H9 (cell line): Measurements from ENCODE around the gene SLC25A36. TPM values are rescaled to one million over a fixed set of nuclear protein-coding genes. Genes with fewer than 3 reads are reported as not detected.
A peak's percentile ranks its signal among the peaks of the same experiment; 100 is the strongest.
"Not testable (repeated sequence)": the region's sequence is repeated elsewhere in the genome, so short reads cannot be mapped to it uniquely, and the experiment has no call there.

Experiments
- DNase-seq: peaks from one replicate; pipeline ENCODE4 v3.0.0-alpha.2; 2017
- H2AFZ ChIP-seq: one replicate; pipeline ENCODE4 v1.6.1; 2013; ENCODE audit warnings: mild to moderate bottlenecking, low read length, control low read depth, moderate library complexity
- H2AK5ac ChIP-seq: 2 replicates; pipeline ENCODE4 v1.6.1; 2013; ENCODE audit warnings: low read length, control low read depth, mixed read lengths; ENCODE audit not compliant: insufficient read length
- H2BK120ac ChIP-seq: one replicate; pipeline ENCODE4 v1.6.1; 2013; ENCODE audit warnings: low read depth, mild to moderate bottlenecking, low read length, control low read depth, inconsistent platforms; ENCODE audit not compliant: poor library complexity, severe bottlenecking
- H2BK12ac ChIP-seq: 2 replicates; pipeline ENCODE4 v1.6.1; 2013; ENCODE audit warnings: low read length, control low read depth, mixed read lengths, low read depth; ENCODE audit not compliant: insufficient read length
- H2BK15ac ChIP-seq: 2 replicates; pipeline ENCODE4 v1.6.1; 2013; ENCODE audit warnings: low read depth, low read length, control low read depth
- H2BK20ac ChIP-seq: one replicate; pipeline ENCODE4 v1.6.1; 2013; ENCODE audit warnings: low read depth, mild to moderate bottlenecking, low read length, control low read depth, inconsistent platforms; ENCODE audit not compliant: poor library complexity, severe bottlenecking
- H2BK5ac ChIP-seq: 2 replicates; pipeline ENCODE4 v1.6.1; 2013; ENCODE audit warnings: low read length, control low read depth, mixed read lengths; ENCODE audit not compliant: insufficient read length
- H3K14ac ChIP-seq: 2 replicates; pipeline ENCODE4 v1.6.1; 2013; ENCODE audit warnings: low read length, control low read depth; ENCODE audit not compliant: insufficient read depth
- H3K18ac ChIP-seq: 2 replicates; pipeline ENCODE4 v1.6.1; 2013; ENCODE audit warnings: low read depth, mild to moderate bottlenecking, mixed read lengths, low read length, control low read depth; ENCODE audit not compliant: insufficient read length
- H3K23ac ChIP-seq: 2 replicates; pipeline ENCODE4 v1.6.1; 2013; ENCODE audit warnings: low read length, control low read depth, mixed read lengths, low read depth; ENCODE audit not compliant: insufficient read length
- H3K23me2 ChIP-seq: 2 replicates; pipeline ENCODE4 v1.6.1; 2013; ENCODE audit warnings: low read depth, mild to moderate bottlenecking, mixed read lengths, low read length, control low read depth; ENCODE audit not compliant: insufficient read length, poor library complexity, severe bottlenecking
- H3K27ac ChIP-seq: 2 replicates; pipeline ENCODE4 v1.5.1; 2013; ENCODE audit warnings: low read length, control low read depth, mixed read lengths, low read depth; ENCODE audit not compliant: insufficient read length
- H3K27me3 ChIP-seq: 2 replicates; pipeline ENCODE4 v1.6.1; 2013; ENCODE audit warnings: low read length, control low read depth, inconsistent platforms; ENCODE audit not compliant: insufficient read depth
- H3K4ac ChIP-seq: 2 replicates; pipeline ENCODE4 v1.6.1; 2013; ENCODE audit warnings: low read depth, mild to moderate bottlenecking, control low read depth, inconsistent platforms, low read length, moderate library complexity
- H3K4me1 ChIP-seq: 2 replicates; pipeline ENCODE4 v1.6.1; 2013; ENCODE audit warnings: low read length, control low read depth, inconsistent platforms; ENCODE audit not compliant: insufficient read depth
- H3K4me2 ChIP-seq: 2 replicates; pipeline ENCODE4 v1.6.1; 2013; ENCODE audit warnings: low read length, control low read depth, mixed read lengths; ENCODE audit not compliant: insufficient read length, insufficient read depth
- H3K56ac ChIP-seq: 2 replicates; pipeline ENCODE4 v1.6.1; 2013; ENCODE audit warnings: low read depth, mild to moderate bottlenecking, mixed read lengths, low read length, control low read depth; ENCODE audit not compliant: insufficient read length
- H3K79me1 ChIP-seq: 2 replicates; pipeline ENCODE4 v1.6.1; 2013; ENCODE audit warnings: low read depth, mild to moderate bottlenecking, moderate library complexity, low read length, control low read depth, inconsistent platforms; ENCODE audit not compliant: insufficient read depth, poor library complexity, severe bottlenecking
- H3K79me2 ChIP-seq: 2 replicates; pipeline ENCODE4 v1.6.1; 2013; ENCODE audit warnings: low read length, control low read depth, inconsistent platforms; ENCODE audit not compliant: insufficient read depth
- H3K9ac ChIP-seq: 2 replicates; pipeline ENCODE4 v1.6.1; 2013; ENCODE audit warnings: low read length, control low read depth, mixed read lengths; ENCODE audit not compliant: insufficient read length; ENCODE audit errors: extremely low read depth
- H3K9me3 ChIP-seq: one replicate; pipeline ENCODE4 v1.6.1; 2013; ENCODE audit warnings: low read depth, low read length, inconsistent platforms; ENCODE audit not compliant: control insufficient read depth
- H3T11ph ChIP-seq: one replicate; pipeline ENCODE4 v1.6.1; 2013; ENCODE audit warnings: mild to moderate bottlenecking, low read length, control low read depth, inconsistent platforms
- H4K20me1 ChIP-seq: one replicate; pipeline ENCODE4 v1.6.1; 2013; ENCODE audit not compliant: control insufficient read depth, insufficient read length, insufficient read depth
- H4K5ac ChIP-seq: 2 replicates; pipeline ENCODE4 v1.6.1; 2013; ENCODE audit warnings: low read depth, mild to moderate bottlenecking, mixed read lengths, low read length, control low read depth; ENCODE audit not compliant: insufficient read length
- H4K8ac ChIP-seq: replicated peaks from 2 replicates; pipeline ENCODE4 v1.6.1; 2013; ENCODE audit warnings: low read length, control low read depth, mixed read lengths, low read depth; ENCODE audit not compliant: insufficient read length
- H4K91ac ChIP-seq: 2 replicates; pipeline ENCODE4 v1.6.1; 2013; ENCODE audit warnings: low read depth, mild to moderate bottlenecking, moderate library complexity, mixed read lengths, low read length, control low read depth; ENCODE audit not compliant: insufficient read length
- H3K27ac Mint-ChIP-seq, 3 experiments: 2 replicates in 2 of 3; 3 replicates in 1 of 3; pipeline ENCODE4 v1.8.0; 2020 to 2021; ENCODE audit warnings: mixed read lengths in 3 of 3, mild to moderate bottlenecking in 1 of 3, moderate library complexity in 1 of 3
- H3K27me3 Mint-ChIP-seq: 2 replicates; pipeline ENCODE4 v1.8.0; 2021; ENCODE audit warnings: low read depth, mild to moderate bottlenecking, moderate library complexity, mixed read lengths
- H3K36me3 Mint-ChIP-seq, 3 experiments: 2 replicates in 2 of 3; 3 replicates in 1 of 3; pipeline ENCODE4 v1.8.0; 2020 to 2021; ENCODE audit warnings: low read depth in 3 of 3, mixed read lengths in 3 of 3; ENCODE audit not compliant: insufficient read depth in 1 of 3
- H3K4me1 Mint-ChIP-seq, 2 experiments: 2 replicates each; pipeline ENCODE4 v1.8.0; 2020; ENCODE audit warnings: mixed read lengths in 2 of 2
- H3K4me3 Mint-ChIP-seq, 2 experiments: 2 replicates in 1 of 2; 3 replicates in 1 of 2; pipeline ENCODE4 v1.8.0; 2020 to 2021; ENCODE audit warnings: mild to moderate bottlenecking in 2 of 2, mixed read lengths in 2 of 2, moderate library complexity in 1 of 2
- H3K9me3 Mint-ChIP-seq, 2 experiments: 2 replicates in 1 of 2; 3 replicates in 1 of 2; pipeline ENCODE4 v1.8.0; 2020; ENCODE audit warnings: mild to moderate bottlenecking in 2 of 2, mixed read lengths in 2 of 2, moderate library complexity in 1 of 2
- CTCF ChIP-seq: fragments of 200-600 bp; sonication (generic); conservative IDR thresholded peaks from 3 replicates; pipeline ENCODE4 v1.8.0; 2021; ENCODE audit warnings: antibody characterized with exemption, mild to moderate bottlenecking
- WGBS: extraction: QIAGEN DNeasy Blood & Tissue Kit; methylation state at CpG from one replicate; pipeline ENCODE4 v1.1.7; 2013; ENCODE audit warnings: missing lambda C conversion rate, low lambda C conversion rate, mixed read lengths; ENCODE audit not compliant: insufficient read length; ENCODE audit errors: extremely low coverage; 5-methylcytosine and 5-hydroxymethylcytosine counted together
- total RNA-seq: library from RNA; stranded (reverse); gene quantifications from 2 replicates; pipeline ENCODE4 v1.2.1, GENCODE V29; 2021

SLC25A36 gene
- total RNA-seq, 1 experiment from 2014 or later: 70.0 TPM

- Histone ChIP-seq H3K23ac (no peak overlapping the region), H3K9me3 (no peaks in the 10 kb centered on the region), H3K27ac (no peak overlapping the region), H2AFZ (no peak overlapping the region), H3K4me1 (no peaks in the 10 kb centered on the region), H4K5ac (no peak overlapping the region), H4K20me1 (no peaks in the 10 kb centered on the region), H3K14ac (no peak overlapping the region), H3K18ac (no peak overlapping the region), H3K27me3 (no peaks in the 10 kb centered on the region), H3K23me2 (no peaks in the 10 kb centered on the region), H3K4ac (no peak overlapping the region), H2BK5ac (no peak overlapping the region), H4K91ac (no peak overlapping the region), H3K4me2 (no peak overlapping the region), H2BK20ac (no peak overlapping the region), H2BK12ac (no peak overlapping the region), H4K8ac (no peak overlapping the region), H3K79me1 (no peaks in the 10 kb centered on the region), H3T11ph (no peak overlapping the region), H3K79me2 (no peaks in the 10 kb centered on the region), H3K9ac (no peak overlapping the region), H2BK15ac (no peak overlapping the region), H3K56ac (no peak overlapping the region), H2BK120ac (no peak overlapping the region), H2AK5ac (no peak overlapping the region)
- H3K36me3 Mint-ChIP-seq: peaks cover 4 to 15% (median 14%) of the 10 kb centered on the region in 3 experiments; a peak in 6 of 7 replicates
- H3K27ac Mint-ChIP-seq: peak overlapping the region in 1 of 3 experiments; percentile 70; a peak in 1 of 7 replicates
- no peaks in the 10 kb centered on the region for H3K4me1 Mint-ChIP-seq
- H3K9me3 Mint-ChIP-seq: no peaks in the 10 kb centered on the region; a peak in 2 of 5 replicates
- no peak for TF ChIP-seq CTCF
- no peaks in the 10 kb centered on the region for H3K27me3 Mint-ChIP-seq
- no peak overlapping the region for H3K4me3 Mint-ChIP-seq
- no peak for DNase-seq
- WGBS: no CpG with 5 or more reads among the region's 4 CpGs
These were observed 39.0 kb downstream of the SLC25A36 start for GRCh38 chr3:140980663-140981062.

GRCh38 chr3:140987792-140988191 lies 46.2 kb downstream of the SLC25A36 start:
- H3K23ac ChIP-seq, H3K27ac Mint-ChIP-seq, H3K9ac ChIP-seq, H3K27me3 Mint-ChIP-seq, H4K8ac ChIP-seq, H3K79me2 ChIP-seq, H3K27ac ChIP-seq, H3K56ac ChIP-seq, H3K18ac ChIP-seq, H3K4ac ChIP-seq, H2BK120ac ChIP-seq, H3K27me3 ChIP-seq, DNase-seq, H2BK5ac ChIP-seq, H4K91ac ChIP-seq, H2AK5ac ChIP-seq, H4K5ac ChIP-seq, H4K20me1 ChIP-seq, H2BK12ac ChIP-seq, H3K4me3 Mint-ChIP-seq, H3K4me1 ChIP-seq, H3T11ph ChIP-seq, H2BK15ac ChIP-seq, H3K23me2 ChIP-seq, H2BK20ac ChIP-seq, H3K36me3 Mint-ChIP-seq, H3K79me1 ChIP-seq, H2AFZ ChIP-seq, H3K14ac ChIP-seq, H3K4me2 ChIP-seq, H3K4me1 Mint-ChIP-seq: not testable (repeated sequence)
- no CpG with 5 or more reads among the region's 5 CpGs for WGBS
- H3K9me3 ChIP-seq: peaks cover 15% of the 10 kb centered on the region
- H3K9me3 Mint-ChIP-seq: peaks cover 30 to 33% of the 10 kb centered on the region in 2 experiments
